B cell (primary cell): ENCODE data around the gene CECR2. TPM values are rescaled to one million over a fixed set of nuclear protein-coding genes. Genes with fewer than 3 reads are reported as not detected.

ENCODE experiments used
- ATAC-seq: fragments of 200-7000 bp; cut with Tn5 transposase; one replicate; pipeline ENCODE4 v1.10.0; 2021; ENCODE audit warnings: low read depth, mild to moderate bottlenecking, moderate number of reproducible peaks, moderate library complexity
- CTCF ChIA-PET: fragments of 350-600 bp; sonication (Branson Sonifier 250); formaldehyde crosslinking; loops from one replicate; lab custom pipeline; 2021; ENCODE audit warnings: antibody characterized with exemption, inconsistent platforms; lab: Charles Lee
- POLR2A ChIA-PET: fragments of 350-600 bp; sonication (Branson Sonifier 250); formaldehyde crosslinking; loops from one replicate; lab custom pipeline; 2021; ENCODE audit warnings: antibody characterized with exemption; lab: Charles Lee
- DNase-seq: peaks from one replicate; pipeline ENCODE4 v3.0.0; 2013
- H2AFZ ChIP-seq: 2 replicates; pipeline ENCODE4 v1.6.1; 2012; ENCODE audit warnings: mild to moderate bottlenecking, low read depth, low read length; ENCODE audit not compliant: insufficient read depth, poor library complexity, severe bottlenecking
- H3K27ac ChIP-seq, 2 donors: 1 replicate in 1 of 2; 2 replicates in 1 of 2; pipeline ENCODE4 v1.5.1; 2012 to 2013; ENCODE audit warnings: low read length in 2 of 2, mild to moderate bottlenecking in 2 of 2, moderate library complexity in 1 of 2
- H3K27me3 ChIP-seq, 4 experiments: fragments of 200-600 bp in 1 of 4; sonication (generic) in 1 of 4; replicated peaks in 1 of 4; 1 replicate in 2 of 4; 2 replicates in 2 of 4; pipeline versions ENCODE4 v1.6.1 to v1.7.0; 2013 to 2016; ENCODE audit warnings: low read length in 3 of 4, mild to moderate bottlenecking in 2 of 4, mixed read lengths in 1 of 4, moderate library complexity in 1 of 4; ENCODE audit not compliant: insufficient read depth in 4 of 4, control insufficient read depth in 3 of 4; ENCODE audit errors: control extremely low read depth in 1 of 4
- H3K36me3 ChIP-seq, 2 experiments: replicated peaks in 1 of 2; 1 replicate in 1 of 2; 2 replicates in 1 of 2; pipeline versions ENCODE4 v1.6.1 to v1.7.1; 2013; ENCODE audit warnings: low read length in 1 of 2; ENCODE audit not compliant: insufficient read depth in 2 of 2, control insufficient read depth in 1 of 2; ENCODE audit errors: control extremely low read depth in 1 of 2, extremely low read depth in 1 of 2
- H3K4me1 ChIP-seq, 2 donors: fragments of 200-600 bp in 1 of 2; sonication (generic) in 1 of 2; 1 replicate in 1 of 2; 2 replicates in 1 of 2; pipeline versions ENCODE4 v1.5.1 to v1.6.1; 2013 to 2017; ENCODE audit warnings: low read length in 2 of 2; ENCODE audit not compliant: control insufficient read depth in 2 of 2, insufficient read depth in 2 of 2
- H3K4me2 ChIP-seq: replicated peaks from 2 replicates; pipeline ENCODE3; 2012; ENCODE audit warnings: mild to moderate bottlenecking, low read depth, low read length; ENCODE audit not compliant: poor library complexity, severe bottlenecking
- H3K4me3 ChIP-seq, 5 experiments: fragments of 200-600 bp in 1 of 5; sonication (generic) in 1 of 5; 1 replicate in 3 of 5; 2 replicates in 2 of 5; pipeline versions ENCODE4 v1.5.1 to v1.7.0; 2011 to 2016; ENCODE audit warnings: low read length in 4 of 5, mild to moderate bottlenecking in 4 of 5, low read depth in 2 of 5, control low read depth in 1 of 5, moderate library complexity in 1 of 5; ENCODE audit not compliant: insufficient read depth in 1 of 5; ENCODE audit errors: control extremely low read depth in 1 of 5, extremely low read depth in 1 of 5
- H3K79me2 ChIP-seq: fragments of 200-600 bp; sonication (generic); one replicate; pipeline ENCODE4 v1.6.0; 2016; ENCODE audit warnings: low read length; ENCODE audit not compliant: control insufficient read depth, insufficient read depth
- H3K9ac ChIP-seq: fragments of 200-600 bp; sonication (generic); 2 replicates; pipeline ENCODE4 v1.6.1; 2017; ENCODE audit warnings: mild to moderate bottlenecking, low read length, moderate library complexity
- H3K9me3 ChIP-seq, 3 donors: one replicate each; pipeline versions ENCODE4 v1.6.1 to v1.7.1; 2013; ENCODE audit warnings: low read length in 2 of 3; ENCODE audit not compliant: control insufficient read depth in 2 of 3, insufficient read depth in 1 of 3; ENCODE audit errors: control extremely low read depth in 1 of 3
- H4K20me1 ChIP-seq: 2 replicates; pipeline ENCODE4 v1.6.0; 2012; ENCODE audit warnings: mild to moderate bottlenecking, low read length; ENCODE audit not compliant: insufficient read depth, control insufficient read depth, poor library complexity, severe bottlenecking
- H3K27ac Mint-ChIP-seq: one replicate; pipeline ENCODE4 v1.8.0; 2021; ENCODE audit warnings: mixed read lengths
- H3K27me3 Mint-ChIP-seq: one replicate; pipeline ENCODE4 v1.8.0; 2021; ENCODE audit warnings: mixed read lengths
- H3K4me1 Mint-ChIP-seq: one replicate; pipeline ENCODE4 v1.8.0; 2021; ENCODE audit warnings: mixed read lengths
- H3K4me3 Mint-ChIP-seq: one replicate; pipeline ENCODE4 v1.8.0; 2021; ENCODE audit warnings: mixed read lengths
- H3K9me3 Mint-ChIP-seq: one replicate; pipeline ENCODE4 v1.8.0; 2022; ENCODE audit warnings: mixed read lengths; ENCODE audit not compliant: insufficient read depth
- CTCF ChIP-seq: fragments of 200-600 bp; IDR thresholded peaks from one replicate; pipeline ENCODE4 v1.8.0; 2022; ENCODE audit warnings: antibody characterized with exemption, mild to moderate bottlenecking
- EZH2 ChIP-seq: IDR thresholded peaks from 2 replicates; pipeline ENCODE4 v1.6.1; 2012; ENCODE audit warnings: borderline replicate concordance, low read depth, mild to moderate bottlenecking, moderate library complexity, low read length; ENCODE audit not compliant: insufficient read depth, poor library complexity, severe bottlenecking
- WGBS: methylation state at CpG from one replicate; pipeline ENCODE4 v1.1.5; 2013; ENCODE audit warnings: missing lambda C conversion rate; ENCODE audit not compliant: insufficient coverage; 5-methylcytosine and 5-hydroxymethylcytosine counted together
- intact Hi-C: fragments of 100-400 bp; cut with micrococcal nuclease; formaldehyde crosslinking; loops from one replicate; pipeline ENCODE4 v1.10.0; 2022
- polyA plus RNA-seq: library from polyadenylated mRNA; depleted of rRNA; stranded (reverse); fragments of >200 nt; gene quantifications from 2 replicates; pipeline ENCODE4 v1.2.3, GENCODE V29; 2012
- total RNA-seq, 2 donors: library from RNA; stranded (reverse); fragments of 120-200 nt in 1 of 2; gene quantifications; 1 replicate in 1 of 2; 2 replicates in 1 of 2; pipeline versions ENCODE4 v1.2.3 to v1.2.4, GENCODE V29; 2013 to 2022

CECR2 gene
- total and polyA plus RNA-seq, 2 donors (not counting 1 experiment from before 2014, with no cell fraction given): 0.13 to 6.6 TPM

GRCh38 chr22:17470880-17471500, 101.7 kb downstream of the CECR2 start:
- no peak overlapping the region for H3K27ac ChIP-seq
- Mint-ChIP-seq H3K27ac (no peak overlapping the region), H3K27me3 (peaks cover 38% of the 10 kb centered on the region), H3K4me1 (no peaks in the 10 kb centered on the region), H3K9me3 (no peaks in the 10 kb centered on the region), H3K4me3 (no peak overlapping the region)
- no peak for DNase-seq
- no peak overlapping the region for H2AFZ ChIP-seq
- CTCF ChIA-PET: interaction anchor here (0.6 to 1.6 kb wide), 2 partner anchors 13 to 31 kb away, joined by 3 to 4 read pairs; no protein-coding TSS in a partner anchor
- H3K27me3 ChIP-seq: peaks cover 0 to 3% (median 0%) of the 10 kb centered on the region in 4 experiments
- no peak overlapping the region for H3K9ac ChIP-seq
- 100% methylated on average over 2 of the region's 4 CpGs for WGBS
- H3K4me2 ChIP-seq: no peak overlapping the region
- TF ChIP-seq EZH2: no peak
- TF ChIP-seq CTCF: no peak
- H3K79me2 ChIP-seq: no peaks in the 10 kb centered on the region
- H3K9me3 ChIP-seq: no peaks in the 10 kb centered on the region
- intact Hi-C loops: no loop called here
- no peak overlapping the region for H3K4me3 ChIP-seq
- H3K4me1 ChIP-seq: no peaks in the 10 kb centered on the region
- no peaks in the 10 kb centered on the region for H4K20me1 ChIP-seq
- POLR2A ChIA-PET: no interaction called here
- H3K36me3 ChIP-seq: no peaks in the 10 kb centered on the region
- ATAC-seq: no peak

- POLR2A ChIA-PET: no interaction called here
- ATAC-seq (no peak), DNase-seq (no peak)
- H3K9ac ChIP-seq: no peak overlapping the region
- H3K4me3 Mint-ChIP-seq: no peak overlapping the region
- no peaks in the 10 kb centered on the region for H3K4me1 Mint-ChIP-seq
- H3K79me2 ChIP-seq: no peaks in the 10 kb centered on the region
- H3K9me3 ChIP-seq: no peaks in the 10 kb centered on the region
- H3K4me2 ChIP-seq: no peak overlapping the region
- no peak overlapping the region for H3K27ac Mint-ChIP-seq
- no peak overlapping the region for H2AFZ ChIP-seq
- no peaks in the 10 kb centered on the region for H3K36me3 ChIP-seq
- no peaks in the 10 kb centered on the region for H3K9me3 Mint-ChIP-seq
- WGBS: 100% methylated on average over 2 of the region's 6 CpGs
- peaks cover 0 to 3% (median 0%) of the 10 kb centered on the region in 4 experiments for H3K27me3 ChIP-seq
- H3K4me1 ChIP-seq: no peaks in the 10 kb centered on the region
- H3K27me3 Mint-ChIP-seq: peaks cover 40% of the 10 kb centered on the region
- H3K4me3 ChIP-seq: no peak overlapping the region
- H3K27ac ChIP-seq: no peak overlapping the region
- H4K20me1 ChIP-seq: no peaks in the 10 kb centered on the region
- CTCF ChIA-PET: interaction anchor here (1.6 kb wide), 1 partner anchor 30 kb away, joined by 4 read pairs; no protein-coding TSS in a partner anchor
- no peak for TF ChIP-seq EZH2
- no peak for TF ChIP-seq CTCF
- intact Hi-C loops: no loop called here
Observed at GRCh38 chr22:17471886-17472535, 102.8 kb downstream of the CECR2 start.
